GM12873 (cell line): ENCODE data around the gene SF3B3.

ENCODE experiments used
- TF ChIP-seq, protein P1 (sequence below): IDR thresholded peaks from 2 replicates; pipeline ENCODE4 v1.5.1; 2012; ENCODE audit warnings: low read depth, mild to moderate bottlenecking, moderate library complexity, low read length, control low read depth; ENCODE audit not compliant: insufficient read depth; ENCODE audit errors: missing control alignments

SF3B3 gene

DNA sequence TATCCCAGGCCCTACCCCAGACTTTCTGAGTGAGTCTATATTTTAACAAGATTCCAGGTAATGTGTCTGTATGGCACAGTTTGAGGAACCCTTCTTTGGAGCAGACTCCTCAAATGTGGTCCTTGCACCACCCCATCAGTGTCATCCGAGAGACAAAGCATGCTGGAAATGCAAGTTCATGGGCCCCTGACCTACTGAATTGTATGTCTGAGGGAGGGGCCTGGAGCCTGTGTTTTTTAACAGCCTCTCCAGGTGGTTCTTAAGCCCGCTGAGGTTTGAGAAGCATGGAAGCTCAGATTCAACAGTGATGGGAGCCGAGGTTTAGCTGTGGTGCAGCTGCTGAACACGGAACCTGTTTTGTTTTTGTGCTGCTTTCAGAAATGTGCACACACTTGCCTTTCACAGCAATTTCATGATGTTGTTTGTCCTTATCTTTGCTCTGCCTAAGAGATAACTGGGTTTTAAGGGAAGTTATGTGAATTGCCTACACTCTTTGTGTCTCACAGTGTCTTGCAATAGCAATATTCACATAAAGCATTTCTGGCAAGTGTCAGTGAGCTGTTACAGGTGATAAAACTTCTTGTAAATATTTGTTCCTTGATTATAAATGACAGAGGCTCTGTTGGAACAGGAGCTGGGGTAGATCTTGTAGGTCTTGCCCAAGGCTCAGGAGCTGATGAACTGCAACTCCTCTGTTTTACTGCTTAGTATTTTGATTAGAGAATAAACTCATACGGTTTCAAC is 90.8 kb downstream of the SF3B3 start:
- TF ChIP-seq, protein P1, sequence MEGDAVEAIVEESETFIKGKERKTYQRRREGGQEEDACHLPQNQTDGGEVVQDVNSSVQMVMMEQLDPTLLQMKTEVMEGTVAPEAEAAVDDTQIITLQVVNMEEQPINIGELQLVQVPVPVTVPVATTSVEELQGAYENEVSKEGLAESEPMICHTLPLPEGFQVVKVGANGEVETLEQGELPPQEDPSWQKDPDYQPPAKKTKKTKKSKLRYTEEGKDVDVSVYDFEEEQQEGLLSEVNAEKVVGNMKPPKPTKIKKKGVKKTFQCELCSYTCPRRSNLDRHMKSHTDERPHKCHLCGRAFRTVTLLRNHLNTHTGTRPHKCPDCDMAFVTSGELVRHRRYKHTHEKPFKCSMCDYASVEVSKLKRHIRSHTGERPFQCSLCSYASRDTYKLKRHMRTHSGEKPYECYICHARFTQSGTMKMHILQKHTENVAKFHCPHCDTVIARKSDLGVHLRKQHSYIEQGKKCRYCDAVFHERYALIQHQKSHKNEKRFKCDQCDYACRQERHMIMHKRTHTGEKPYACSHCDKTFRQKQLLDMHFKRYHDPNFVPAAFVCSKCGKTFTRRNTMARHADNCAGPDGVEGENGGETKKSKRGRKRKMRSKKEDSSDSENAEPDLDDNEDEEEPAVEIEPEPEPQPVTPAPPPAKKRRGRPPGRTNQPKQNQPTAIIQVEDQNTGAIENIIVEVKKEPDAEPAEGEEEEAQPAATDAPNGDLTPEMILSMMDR = no peak

DNA sequence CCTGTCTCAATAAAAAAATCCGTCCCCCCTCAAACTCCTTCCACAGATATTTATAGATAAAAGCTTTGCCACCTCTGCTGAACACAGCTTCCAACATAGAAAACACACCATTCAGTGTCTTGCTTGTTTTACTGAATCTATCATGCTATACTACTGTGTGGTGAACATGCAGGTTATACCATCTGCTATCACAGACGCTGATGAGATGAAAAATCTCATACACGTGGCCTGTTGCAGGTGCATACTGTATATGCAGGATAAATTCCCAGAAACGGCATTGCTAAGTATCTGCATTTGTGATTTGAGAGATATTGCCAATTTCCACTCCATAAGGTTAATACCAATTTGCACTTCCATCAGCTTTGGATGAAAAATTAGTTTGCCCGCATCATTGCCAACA is 92.3 kb downstream of the SF3B3 start:
- TF ChIP-seq, protein P1 = no peak
